HG02623 (cell line): ENCODE measurements around the gene MAP2K3.

Experiments
- ATAC-seq: cut with Tn5 transposase; IDR thresholded peaks from one replicate; pipeline ENCODE4 v1.9.1; 2021; ENCODE audit warnings: moderate library complexity; ENCODE audit not compliant: unreplicated experiment

MAP2K3 gene

GRCh38 chr17:21252796-21253645 lies 31.5 kb upstream of the MAP2K3 start, which contains the start of gene NATD1:
NATD1 (minus strand) TSS chr17:21253410; CDS start chr17:21253264, 146 bp downstream.
- ATAC-seq, result peak; percentile 76

GRCh38 chr17:21253646-21254441 lies 30.7 kb upstream of the MAP2K3 start:
- ATAC-seq, result no peak

- ATAC-seq, result no peak
Observed at GRCh38 chr17:21258593-21258992, 25.9 kb upstream of the MAP2K3 start.

- ATAC-seq, result no peak
Observed at GRCh38 chr17:21262259-21262993, 22.1 kb upstream of the MAP2K3 start.

- ATAC-seq, result no peak
Observed at GRCh38 chr17:21263376-21263775, 21.1 kb upstream of the MAP2K3 start.

GRCh38 chr17:21268596-21269188 lies 15.8 kb upstream of the MAP2K3 start:
- ATAC-seq, result no peak

GRCh38 chr17:21269394-21269793 lies 15.1 kb upstream of the MAP2K3 start:
- ATAC-seq, result no peak

- no peak for ATAC-seq
Observed at GRCh38 chr17:21271454-21272183, 12.9 kb upstream of the MAP2K3 start.

- ATAC-seq, result no peak
Observed at GRCh38 chr17:21272250-21272649, 12.3 kb upstream of the MAP2K3 start.

- ATAC-seq, result no peak
Observed at GRCh38 chr17:21272881-21273792, 11.4 kb upstream of the MAP2K3 start.

- ATAC-seq, result no peak
Observed at GRCh38 chr17:21275047-21275578, 9.4 kb upstream of the MAP2K3 start.

GRCh38 chr17:21275579-21276263 lies 8.8 kb upstream of the MAP2K3 start:
- ATAC-seq, result peak; percentile 95

- ATAC-seq, result no peak
Observed at GRCh38 chr17:21276264-21276588, 8.3 kb upstream of the MAP2K3 start.

- no peak for ATAC-seq
Observed at GRCh38 chr17:21277332-21277731, 7.2 kb upstream of the MAP2K3 start.

- ATAC-seq, result no peak
Observed at GRCh38 chr17:21278450-21279197, 5.9 kb upstream of the MAP2K3 start.

- no peak for ATAC-seq
Observed at GRCh38 chr17:21279198-21279535, 5.3 kb upstream of the MAP2K3 start.

- ATAC-seq, result no peak
Observed at GRCh38 chr17:21279582-21279981, 4.9 kb upstream of the MAP2K3 start.

GRCh38 chr17:21280081-21280518 lies 4.4 kb upstream of the MAP2K3 start:
- peak; percentile 21 for ATAC-seq
